Testis (tissue), 3 donors: ENCODE data around the gene MPPED1. TPM values are rescaled to one million over a fixed set of nuclear protein-coding genes. Genes with fewer than 3 reads are reported as not detected.

Experiments
- DNase-seq: peaks from one replicate; pipeline ENCODE4 v3.0.0-alpha.2; 2019
- H3K27ac ChIP-seq, 2 donors: fragments of 200-600 bp; sonication (generic); one replicate each; pipeline ENCODE4 v1.5.1; 2019
- H3K27me3 ChIP-seq: fragments of 200-600 bp; sonication (generic); one replicate; pipeline ENCODE4 v1.5.1; 2019
- H3K36me3 ChIP-seq: fragments of 200-600 bp; sonication (generic); one replicate; pipeline ENCODE4 v1.5.1; 2017; ENCODE audit warnings: low read depth; ENCODE audit errors: missing control alignments
- H3K4me1 ChIP-seq: fragments of 200-600 bp; sonication (generic); one replicate; pipeline ENCODE4 v1.5.1; 2019
- H3K4me3 ChIP-seq, 2 donors: fragments of 200-600 bp; sonication (generic); one replicate each; pipeline ENCODE4 v1.5.1; 2017 to 2019
- H3K9me3 ChIP-seq: fragments of 200-600 bp; sonication (generic); one replicate; pipeline ENCODE4 v1.5.1; 2017
- POLR2A ChIP-seq: fragments of 450-650 bp; IDR thresholded peaks from one replicate; pipeline ENCODE4 v1.6.1; 2017; ENCODE audit warnings: antibody characterized with exemption, mild to moderate bottlenecking, moderate library complexity
- WGBS, 2 donors: methylation state at CpG; one replicate each; pipeline ENCODE4 v1.1.5; 2018; 5-methylcytosine and 5-hydroxymethylcytosine counted together
- intact Hi-C: fragments of 100-400 bp; cut with DNase I; formaldehyde crosslinking; loops from one replicate; pipeline ENCODE4 v1.15.1; 2023; ENCODE audit warnings: low total_unique reads
- polyA plus RNA-seq: library from polyadenylated mRNA; stranded (reverse); fragments of 350-450 nt; fragmentation: Illumina TruSeq; extraction: RNeasy Lipid Tissue Mini Kit (QIAGEN cat#74804); gene quantifications from one replicate; pipeline ENCODE4 v1.2.3, GENCODE V29; 2014; ENCODE audit warnings: low read depth, low replicate concordance; ENCODE audit not compliant: insufficient read depth
- total RNA-seq, 2 donors: library from RNA; depleted of rRNA; stranded (reverse); fragments of >200 nt; gene quantifications; one replicate each; pipeline ENCODE4 v1.2.3, GENCODE V29; 2016
- TF ChIP-seq, protein P1 (sequence below), 3 experiments: fragments of 450-650 bp in 2 of 3; fragments of 200-600 bp in 1 of 3; sonication (generic) in 1 of 3; IDR thresholded peaks; one replicate each; pipeline ENCODE4 v1.5.1; 2016 to 2019; ENCODE audit warnings: antibody characterized with exemption in 3 of 3, mild to moderate bottlenecking in 2 of 3, moderate library complexity in 1 of 3

The MPPED1 gene
- total and polyA plus RNA-seq, 3 donors from 2014 or later: 1.3 to 5.9 (median 4.1) TPM

DNA sequence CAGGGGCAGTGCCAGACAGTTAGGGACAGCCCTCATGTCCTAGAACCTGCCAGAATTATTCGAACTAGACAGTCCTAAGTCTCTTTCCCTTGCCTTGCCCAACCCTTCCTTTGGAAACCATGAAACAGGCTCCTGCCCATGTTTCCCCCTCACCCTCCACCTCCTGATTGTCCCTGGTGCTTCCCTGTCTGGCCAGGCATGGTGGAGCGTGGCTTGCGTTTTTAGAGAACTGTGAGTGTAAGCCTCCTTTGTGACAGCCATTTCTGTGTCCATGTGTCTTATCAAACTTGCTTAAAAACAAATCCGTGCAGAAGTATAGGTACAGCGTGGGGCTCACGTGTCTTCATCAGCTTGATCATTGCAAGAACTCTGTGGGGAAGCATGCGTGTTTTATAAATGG, 54.9 kb downstream of the MPPED1 start:
- DNase-seq: no peak
- Histone ChIP-seq H3K27ac (no peak overlapping the region), H3K4me1 (peaks cover 13% of the 10 kb centered on the region), H3K27me3 (no peaks in the 10 kb centered on the region), H3K4me3 (no peak overlapping the region), H3K36me3 (no peaks in the 10 kb centered on the region), H3K9me3 (no peaks in the 10 kb centered on the region)
- TF ChIP-seq POLR2A: no peak
- TF ChIP-seq, protein P1, sequence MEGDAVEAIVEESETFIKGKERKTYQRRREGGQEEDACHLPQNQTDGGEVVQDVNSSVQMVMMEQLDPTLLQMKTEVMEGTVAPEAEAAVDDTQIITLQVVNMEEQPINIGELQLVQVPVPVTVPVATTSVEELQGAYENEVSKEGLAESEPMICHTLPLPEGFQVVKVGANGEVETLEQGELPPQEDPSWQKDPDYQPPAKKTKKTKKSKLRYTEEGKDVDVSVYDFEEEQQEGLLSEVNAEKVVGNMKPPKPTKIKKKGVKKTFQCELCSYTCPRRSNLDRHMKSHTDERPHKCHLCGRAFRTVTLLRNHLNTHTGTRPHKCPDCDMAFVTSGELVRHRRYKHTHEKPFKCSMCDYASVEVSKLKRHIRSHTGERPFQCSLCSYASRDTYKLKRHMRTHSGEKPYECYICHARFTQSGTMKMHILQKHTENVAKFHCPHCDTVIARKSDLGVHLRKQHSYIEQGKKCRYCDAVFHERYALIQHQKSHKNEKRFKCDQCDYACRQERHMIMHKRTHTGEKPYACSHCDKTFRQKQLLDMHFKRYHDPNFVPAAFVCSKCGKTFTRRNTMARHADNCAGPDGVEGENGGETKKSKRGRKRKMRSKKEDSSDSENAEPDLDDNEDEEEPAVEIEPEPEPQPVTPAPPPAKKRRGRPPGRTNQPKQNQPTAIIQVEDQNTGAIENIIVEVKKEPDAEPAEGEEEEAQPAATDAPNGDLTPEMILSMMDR (IDR thresholded peaks at IDR 0.05): no peak
- 75 to 81% methylated on average over 4 to 7 of the region's 7 CpGs for WGBS, 2 donors
- intact Hi-C loops: no loop called here

GRCh38 chr22:43467216-43467940, 55.6 kb downstream of the MPPED1 start:
- H3K27me3 ChIP-seq: no peaks in the 10 kb centered on the region
- peak; percentile 59 for DNase-seq
- H3K27ac ChIP-seq: no peak overlapping the region
- no peaks in the 10 kb centered on the region for H3K36me3 ChIP-seq
- H3K4me3 ChIP-seq: no peak overlapping the region
- H3K4me1 ChIP-seq: peaks cover 14% of the 10 kb centered on the region
- intact Hi-C loops: no loop called here
- no peaks in the 10 kb centered on the region for H3K9me3 ChIP-seq
- TF ChIP-seq, protein P1 (IDR thresholded peaks at IDR 0.05): no peak
- TF ChIP-seq POLR2A: no peak
- WGBS, 2 donors: 71 to 78% methylated on average over 20 to 21 of the region's 21 CpGs

GRCh38 chr22:43470253-43470652, 58.4 kb downstream of the MPPED1 start:
- Histone ChIP-seq H3K27me3 (no peaks in the 10 kb centered on the region), H3K4me1 (peaks cover 14% of the 10 kb centered on the region), H3K36me3 (no peaks in the 10 kb centered on the region), H3K27ac (no peak overlapping the region), H3K9me3 (no peaks in the 10 kb centered on the region), H3K4me3 (no peak overlapping the region)
- no peak for TF ChIP-seq POLR2A
- TF ChIP-seq, protein P1 (IDR thresholded peaks at IDR 0.05): no peak
- no peak for DNase-seq
- intact Hi-C loops: no loop called here
- WGBS, 2 donors: 89 to 91% methylated on average over 3 of the region's 3 CpGs

DNA sequence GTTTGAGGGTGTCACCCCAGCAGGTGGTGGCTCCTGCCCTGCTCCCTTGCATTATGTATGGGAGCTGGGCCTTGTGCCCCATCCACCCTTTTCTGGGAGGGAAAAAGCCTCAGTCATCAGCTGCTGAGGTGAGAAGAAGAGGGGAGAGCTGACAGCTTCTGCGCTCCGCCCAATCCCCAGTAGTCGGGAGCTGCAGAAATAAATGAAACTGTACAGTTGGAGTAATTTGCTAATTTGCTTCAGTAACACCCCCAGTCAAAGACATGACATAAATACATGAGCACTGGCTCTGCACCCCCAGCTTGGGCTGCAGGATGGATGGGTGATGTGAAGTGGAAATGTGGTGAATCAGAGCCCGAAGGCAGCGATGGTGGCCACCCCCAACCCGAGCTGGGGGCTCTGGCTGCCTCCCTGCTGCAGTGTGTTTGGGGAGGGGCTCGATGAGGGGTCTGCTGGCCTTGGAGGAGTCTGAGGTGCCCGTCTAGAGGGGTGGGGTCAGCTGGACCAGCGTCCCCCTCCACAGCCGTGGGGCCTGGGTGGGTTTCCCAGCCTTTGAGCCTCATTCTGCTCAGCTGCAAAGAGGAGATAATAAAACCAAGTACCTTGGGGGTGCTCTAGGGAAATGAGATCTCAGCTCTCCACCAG, 59.2 kb downstream of the MPPED1 start:
- intact Hi-C loops: no loop called here
- Histone ChIP-seq H3K27ac (no peak overlapping the region), H3K36me3 (no peaks in the 10 kb centered on the region), H3K9me3 (no peaks in the 10 kb centered on the region), H3K4me3 (no peak overlapping the region), H3K4me1 (peaks cover 13% of the 10 kb centered on the region), H3K27me3 (no peaks in the 10 kb centered on the region)
- no peak for DNase-seq
- no peak for TF ChIP-seq POLR2A
- WGBS, 2 donors: 79 to 91% methylated on average over 7 to 9 of the region's 10 CpGs

- Histone ChIP-seq H3K36me3 (no peaks in the 10 kb centered on the region), H3K27me3 (no peaks in the 10 kb centered on the region), H3K9me3 (no peaks in the 10 kb centered on the region), H3K4me3 (no peak overlapping the region), H3K27ac (no peak overlapping the region), H3K4me1 (peaks cover 7% of the 10 kb centered on the region)
- intact Hi-C loops: no loop called here
- peak; percentile 25 for DNase-seq
- TF ChIP-seq, protein P1 (IDR thresholded peaks at IDR 0.05): no peak
- TF ChIP-seq POLR2A: no peak
- 52 to 65% methylated on average over 3 to 11 of the region's 11 CpGs for WGBS, 2 donors
Measured at GRCh38 chr22:43471606-43472135, 59.9 kb downstream of the MPPED1 start.
